Measurements from ENCODE around the gene OCIAD1.

Gene OCIAD1

DNA sequence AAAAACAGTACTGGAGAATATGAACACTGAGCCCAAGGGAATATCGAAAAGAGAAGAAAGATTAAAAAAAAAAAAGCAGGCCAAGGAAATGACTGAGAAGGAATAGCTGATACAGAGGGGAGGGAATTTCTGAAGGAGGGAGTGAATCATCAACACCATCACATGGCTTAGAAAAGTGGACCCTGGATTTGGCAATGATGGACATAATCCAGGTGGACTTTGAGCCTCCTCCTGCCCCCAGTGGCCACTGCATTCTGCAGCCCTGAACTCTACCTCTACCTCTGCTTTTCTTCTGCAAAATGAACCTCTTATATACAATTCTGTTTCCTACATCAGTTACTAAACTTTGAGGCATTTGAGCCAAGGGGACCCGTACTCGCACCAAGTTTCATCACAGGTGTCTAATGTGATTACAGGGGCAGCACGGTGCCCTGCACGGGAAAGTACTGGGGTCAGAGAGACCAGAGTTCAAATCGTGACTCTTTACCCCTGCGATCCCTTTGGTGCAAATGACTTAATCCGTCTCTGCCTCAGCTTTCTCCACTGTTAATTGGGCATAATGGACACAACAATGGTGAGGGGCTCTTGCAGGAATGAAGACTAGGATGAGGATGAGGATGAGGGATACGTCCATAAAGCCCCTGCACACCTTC is 74.6 kb downstream of the OCIAD1 start:
- H3K9me3 ChIP-seq (ENCODE audit: control insufficient read depth, low read length): no peaks in the 10 kb centered on the region
- H3K27ac ChIP-seq (ENCODE audit: low read depth, low read length, severe bottlenecking): no peak overlapping the region
- peaks cover 12% of the 10 kb centered on the region for H3K36me3 ChIP-seq (ENCODE audit: control insufficient read depth, insufficient read depth, low read length)
- WGBS, 2 experiments (ENCODE audit: insufficient coverage in 2 of 2): 84 to 86% methylated on average over 9 of the region's 9 CpGs
- peaks cover 15% of the 10 kb centered on the region for H3K4me1 ChIP-seq (ENCODE audit: control insufficient read depth, insufficient read depth, low read length, poor library complexity, severe bottlenecking)
- H3K4me3 ChIP-seq (ENCODE audit: extremely low read depth, insufficient read depth, low read length, poor library complexity, severe bottlenecking): peak overlapping the region; percentile 43

DNA sequence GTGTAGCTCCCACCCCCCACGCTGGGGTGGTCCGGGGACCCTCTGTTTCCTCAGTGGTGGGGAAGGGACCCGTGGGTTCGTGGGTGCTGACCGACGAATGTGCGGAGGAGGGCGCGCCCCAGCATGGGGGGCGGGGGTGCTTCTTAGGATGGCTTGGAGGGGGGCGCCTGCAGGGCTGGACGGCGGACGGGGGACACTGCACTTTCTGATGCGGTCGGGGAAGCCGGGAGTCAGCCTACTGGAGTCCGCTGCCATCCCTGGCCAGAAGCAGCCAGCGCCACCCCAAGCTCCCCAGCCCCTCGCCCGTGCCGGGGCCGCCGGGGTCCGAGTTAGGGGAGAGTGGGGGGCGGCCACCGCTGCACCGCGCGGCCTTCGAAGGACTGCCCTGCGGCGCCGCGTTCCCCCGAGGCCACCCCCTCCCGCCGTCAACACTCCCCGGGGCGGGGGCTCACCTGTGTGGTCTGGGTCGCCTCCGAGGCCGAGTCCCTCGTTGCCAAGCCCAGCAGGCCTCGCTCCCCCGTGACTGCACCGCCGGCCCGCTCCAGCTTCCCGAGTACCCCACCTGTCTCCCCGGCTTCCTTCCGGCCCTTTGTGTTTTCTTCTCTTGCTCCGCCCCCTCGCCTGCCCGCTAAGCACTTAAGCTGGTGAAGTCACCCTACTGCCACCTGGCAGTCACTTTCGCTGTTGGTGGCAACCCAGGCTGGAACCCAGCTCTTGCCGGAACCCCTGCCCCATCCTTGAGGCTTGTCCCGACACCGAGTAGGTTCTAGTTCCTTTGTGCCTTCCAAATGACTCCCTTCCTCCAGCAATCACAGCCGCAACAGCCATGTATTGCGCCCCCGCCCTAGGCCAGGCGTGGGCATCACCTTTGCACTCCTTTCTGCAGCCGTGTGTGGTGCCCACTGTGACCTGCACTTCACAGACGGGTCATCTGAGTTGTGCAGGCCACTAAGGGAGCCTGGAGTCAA is 75.6 kb downstream of the OCIAD1 start, which contains the start of gene OCIAD2:
TSS of gene OCIAD2 (minus strand) at position 569 of the 968 bp plus-strand sequence. CDS start 2,225 bp downstream, outside the sequence.
- Histone ChIP-seq H3K27ac (ENCODE audit: low read depth, low read length, severe bottlenecking) (no peak within 1 kb of the TSS), H3K4me3 (ENCODE audit: extremely low read depth, insufficient read depth, low read length, poor library complexity, severe bottlenecking) (peak within 1 kb of the TSS; percentile 43)
- 39 to 43% methylated on average over 48 to 58 of the region's 65 CpGs for WGBS, 2 experiments (ENCODE audit: insufficient coverage in 2 of 2)

GRCh38 chr4:48907706-48908477 is 77.0 kb downstream of the OCIAD1 start:
- H3K4me1 ChIP-seq (ENCODE audit: control insufficient read depth, insufficient read depth, low read length, poor library complexity, severe bottlenecking): peaks cover 15% of the 10 kb centered on the region
- no peaks in the 10 kb centered on the region for H3K9me3 ChIP-seq (ENCODE audit: control insufficient read depth, low read length)
- no peak overlapping the region for H3K4me3 ChIP-seq (ENCODE audit: extremely low read depth, insufficient read depth, low read length, poor library complexity, severe bottlenecking)
- H3K36me3 ChIP-seq (ENCODE audit: control insufficient read depth, insufficient read depth, low read length): peaks cover 3% of the 10 kb centered on the region
- no peak overlapping the region for H3K27ac ChIP-seq (ENCODE audit: low read depth, low read length, severe bottlenecking)
- WGBS, 2 experiments (ENCODE audit: insufficient coverage in 2 of 2): 82 to 92% methylated on average over 6 to 7 of the region's 7 CpGs

More for the DNA sequence above, 75.6 kb downstream of the OCIAD1 start, which contains the start of gene OCIAD2:
- H3K9me3 ChIP-seq (ENCODE audit: control insufficient read depth, low read length): no peaks in the 10 kb centered on the region
- H3K4me1 ChIP-seq (ENCODE audit: control insufficient read depth, insufficient read depth, low read length, poor library complexity, severe bottlenecking): peaks cover 15% of the 10 kb centered on the region
- peaks cover 12% of the 10 kb centered on the region for H3K36me3 ChIP-seq (ENCODE audit: control insufficient read depth, insufficient read depth, low read length)

DNA sequence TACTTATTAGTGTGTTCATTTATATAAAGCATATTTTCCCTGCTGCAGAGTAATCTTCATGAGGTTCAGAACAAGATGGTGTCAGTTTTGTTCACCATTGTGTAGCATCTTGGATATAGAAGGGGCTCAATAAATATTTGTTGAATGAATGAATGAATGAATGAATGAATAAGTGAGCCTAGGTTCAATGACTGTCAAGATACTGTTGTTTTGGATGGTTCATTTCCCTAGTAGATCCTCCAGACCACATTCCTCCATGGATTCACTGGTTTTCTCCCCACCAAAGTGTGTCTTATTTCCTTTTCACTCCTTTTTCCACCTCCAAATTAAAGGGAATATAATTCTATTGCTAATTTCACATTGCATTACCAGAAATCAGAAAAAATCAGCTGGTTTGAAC is 77.8 kb downstream of the OCIAD1 start:
- Histone ChIP-seq H3K4me1 (ENCODE audit: control insufficient read depth, insufficient read depth, low read length, poor library complexity, severe bottlenecking) (peaks cover 15% of the 10 kb centered on the region), H3K4me3 (ENCODE audit: extremely low read depth, insufficient read depth, low read length, poor library complexity, severe bottlenecking) (no peak overlapping the region), H3K9me3 (ENCODE audit: control insufficient read depth, low read length) (no peaks in the 10 kb centered on the region), H3K36me3 (ENCODE audit: control insufficient read depth, insufficient read depth, low read length) (no peaks in the 10 kb centered on the region), H3K27ac (ENCODE audit: low read depth, low read length, severe bottlenecking) (no peak overlapping the region)

DNA sequence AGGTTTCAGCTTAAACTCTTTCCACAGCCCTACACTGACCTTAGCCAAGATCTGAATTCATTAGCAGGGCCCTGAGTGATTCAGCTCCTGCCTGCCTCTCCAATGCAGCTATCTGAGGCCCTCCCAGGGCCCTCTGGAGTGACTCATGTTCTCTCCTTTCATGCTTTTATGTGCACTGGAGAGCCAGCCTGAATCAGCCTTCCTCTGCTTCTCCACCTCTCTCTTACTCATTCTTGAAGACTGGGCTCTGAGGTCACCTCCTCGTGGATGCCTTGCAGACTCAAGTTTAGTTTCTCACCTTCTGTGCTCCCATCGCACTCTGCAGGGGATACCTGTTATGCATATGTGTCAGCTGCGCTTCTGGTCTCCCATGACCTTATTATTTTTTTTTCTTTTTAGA is 78.8 kb downstream of the OCIAD1 start:
- H3K4me1 ChIP-seq (ENCODE audit: control insufficient read depth, insufficient read depth, low read length, poor library complexity, severe bottlenecking): peaks cover 13% of the 10 kb centered on the region
- no peaks in the 10 kb centered on the region for H3K9me3 ChIP-seq (ENCODE audit: control insufficient read depth, low read length)
- H3K27ac ChIP-seq (ENCODE audit: low read depth, low read length, severe bottlenecking): peak overlapping the region; percentile 33
- no peaks in the 10 kb centered on the region for H3K36me3 ChIP-seq (ENCODE audit: control insufficient read depth, insufficient read depth, low read length)
- 30 to 66% methylated on average over 1 to 3 of the region's 3 CpGs for WGBS, 2 experiments (ENCODE audit: insufficient coverage in 2 of 2)
- H3K4me3 ChIP-seq (ENCODE audit: extremely low read depth, insufficient read depth, low read length, poor library complexity, severe bottlenecking): no peak overlapping the region

GRCh38 chr4:48910511-48910910 is 79.6 kb downstream of the OCIAD1 start:
- no peaks in the 10 kb centered on the region for H3K36me3 ChIP-seq (ENCODE audit: control insufficient read depth, insufficient read depth, low read length)
- H3K9me3 ChIP-seq (ENCODE audit: control insufficient read depth, low read length): no peaks in the 10 kb centered on the region
- H3K27ac ChIP-seq (ENCODE audit: low read depth, low read length, severe bottlenecking): no peak overlapping the region
- H3K4me3 ChIP-seq (ENCODE audit: extremely low read depth, insufficient read depth, low read length, poor library complexity, severe bottlenecking): no peak overlapping the region
- H3K4me1 ChIP-seq (ENCODE audit: control insufficient read depth, insufficient read depth, low read length, poor library complexity, severe bottlenecking): peaks cover 7% of the 10 kb centered on the region
